NCI-H69 (cell line): ENCODE measurements around the gene CRIP2.
A peak's percentile ranks its signal among the peaks of the same experiment; 100 is the strongest.

Experiments used
- DNase-seq: peaks from one replicate; lab custom pipeline; 2025; lab: John Stamatoyannopoulos, UW

Gene CRIP2

GRCh38 chr14:105461903-105462302 is 12.7 kb upstream of the CRIP2 start:
- no peak for DNase-seq

- DNase-seq: no peak
Observed at GRCh38 chr14:105464501-105464900, 10.1 kb upstream of the CRIP2 start.

GRCh38 chr14:105465209-105466031 is 9.2 kb upstream of the CRIP2 start:
- peak; percentile 91 for DNase-seq

GRCh38 chr14:105466531-105467248 is 7.9 kb upstream of the CRIP2 start:
- peak; percentile 33 for DNase-seq

GRCh38 chr14:105467249-105467941 is 7.2 kb upstream of the CRIP2 start:
- DNase-seq: no peak

GRCh38 chr14:105467942-105468471 is 6.6 kb upstream of the CRIP2 start:
- no peak for DNase-seq

GRCh38 chr14:105468621-105469241 is 5.9 kb upstream of the CRIP2 start:
- no peak for DNase-seq

GRCh38 chr14:105469456-105470349 is 4.9 kb upstream of the CRIP2 start:
- DNase-seq: peak; percentile 33

GRCh38 chr14:105470350-105471296 is 4.0 kb upstream of the CRIP2 start:
- peak; percentile 89 for DNase-seq

- DNase-seq: peak; percentile 66
Observed at GRCh38 chr14:105471297-105471821, 3.3 kb upstream of the CRIP2 start.

GRCh38 chr14:105471823-105472485 is 2.7 kb upstream of the CRIP2 start:
- DNase-seq: no peak

GRCh38 chr14:105472486-105472991 is 2.1 kb upstream of the CRIP2 start:
- DNase-seq: no peak

- DNase-seq: peak; percentile 89
Observed at GRCh38 chr14:105473033-105473676, 1.5 kb upstream of the CRIP2 start.

- DNase-seq: peak; percentile 99
Observed at GRCh38 chr14:105473677-105474482, 741 bp upstream of the CRIP2 start.

GRCh38 chr14:105475269-105476096 is 862 bp downstream of the CRIP2 start:
- DNase-seq: peak; percentile 79

- DNase-seq: peak; percentile 56
Observed at GRCh38 chr14:105476097-105476830, 1.6 kb downstream of the CRIP2 start.
